B cell (primary cell): Measurements from ENCODE around the gene FHIP1B. TPM values are rescaled to one million over a fixed set of nuclear protein-coding genes. Genes with fewer than 3 reads are reported as not detected.

Experiments used
- ATAC-seq: fragments of 200-7000 bp; cut with Tn5 transposase; one replicate; pipeline ENCODE4 v1.10.0; 2021; ENCODE audit warnings: low read depth, mild to moderate bottlenecking, moderate number of reproducible peaks, moderate library complexity
- CTCF ChIA-PET: fragments of 350-600 bp; sonication (Branson Sonifier 250); formaldehyde crosslinking; loops from one replicate; lab custom pipeline; 2021; ENCODE audit warnings: antibody characterized with exemption, inconsistent platforms; lab: Charles Lee
- POLR2A ChIA-PET: fragments of 350-600 bp; sonication (Branson Sonifier 250); formaldehyde crosslinking; loops from one replicate; lab custom pipeline; 2021; ENCODE audit warnings: antibody characterized with exemption; lab: Charles Lee
- DNase-seq: peaks from one replicate; pipeline ENCODE4 v3.0.0; 2013
- H2AFZ ChIP-seq: 2 replicates; pipeline ENCODE4 v1.6.1; 2012; ENCODE audit warnings: mild to moderate bottlenecking, low read depth, low read length; ENCODE audit not compliant: insufficient read depth, poor library complexity, severe bottlenecking
- H3K27ac ChIP-seq, 2 donors: 1 replicate in 1 of 2; 2 replicates in 1 of 2; pipeline ENCODE4 v1.5.1; 2012 to 2013; ENCODE audit warnings: low read length in 2 of 2, mild to moderate bottlenecking in 2 of 2, moderate library complexity in 1 of 2
- H3K27me3 ChIP-seq, 4 experiments: fragments of 200-600 bp in 1 of 4; sonication (generic) in 1 of 4; replicated peaks in 1 of 4; 1 replicate in 2 of 4; 2 replicates in 2 of 4; pipeline versions ENCODE4 v1.6.1 to v1.7.0; 2013 to 2016; ENCODE audit warnings: low read length in 3 of 4, mild to moderate bottlenecking in 2 of 4, mixed read lengths in 1 of 4, moderate library complexity in 1 of 4; ENCODE audit not compliant: insufficient read depth in 4 of 4, control insufficient read depth in 3 of 4; ENCODE audit errors: control extremely low read depth in 1 of 4
- H3K36me3 ChIP-seq, 2 experiments: replicated peaks in 1 of 2; 1 replicate in 1 of 2; 2 replicates in 1 of 2; pipeline versions ENCODE4 v1.6.1 to v1.7.1; 2013; ENCODE audit warnings: low read length in 1 of 2; ENCODE audit not compliant: insufficient read depth in 2 of 2, control insufficient read depth in 1 of 2; ENCODE audit errors: control extremely low read depth in 1 of 2, extremely low read depth in 1 of 2
- H3K4me1 ChIP-seq, 2 donors: fragments of 200-600 bp in 1 of 2; sonication (generic) in 1 of 2; 1 replicate in 1 of 2; 2 replicates in 1 of 2; pipeline versions ENCODE4 v1.5.1 to v1.6.1; 2013 to 2017; ENCODE audit warnings: low read length in 2 of 2; ENCODE audit not compliant: control insufficient read depth in 2 of 2, insufficient read depth in 2 of 2
- H3K4me2 ChIP-seq: replicated peaks from 2 replicates; pipeline ENCODE3; 2012; ENCODE audit warnings: mild to moderate bottlenecking, low read depth, low read length; ENCODE audit not compliant: poor library complexity, severe bottlenecking
- H3K4me3 ChIP-seq, 5 experiments: fragments of 200-600 bp in 1 of 5; sonication (generic) in 1 of 5; 1 replicate in 3 of 5; 2 replicates in 2 of 5; pipeline versions ENCODE4 v1.5.1 to v1.7.0; 2011 to 2016; ENCODE audit warnings: low read length in 4 of 5, mild to moderate bottlenecking in 4 of 5, low read depth in 2 of 5, control low read depth in 1 of 5, moderate library complexity in 1 of 5; ENCODE audit not compliant: insufficient read depth in 1 of 5; ENCODE audit errors: control extremely low read depth in 1 of 5, extremely low read depth in 1 of 5
- H3K79me2 ChIP-seq: fragments of 200-600 bp; sonication (generic); one replicate; pipeline ENCODE4 v1.6.0; 2016; ENCODE audit warnings: low read length; ENCODE audit not compliant: control insufficient read depth, insufficient read depth
- H3K9ac ChIP-seq: fragments of 200-600 bp; sonication (generic); 2 replicates; pipeline ENCODE4 v1.6.1; 2017; ENCODE audit warnings: mild to moderate bottlenecking, low read length, moderate library complexity
- H3K9me3 ChIP-seq, 3 donors: one replicate each; pipeline versions ENCODE4 v1.6.1 to v1.7.1; 2013; ENCODE audit warnings: low read length in 2 of 3; ENCODE audit not compliant: control insufficient read depth in 2 of 3, insufficient read depth in 1 of 3; ENCODE audit errors: control extremely low read depth in 1 of 3
- H4K20me1 ChIP-seq: 2 replicates; pipeline ENCODE4 v1.6.0; 2012; ENCODE audit warnings: mild to moderate bottlenecking, low read length; ENCODE audit not compliant: insufficient read depth, control insufficient read depth, poor library complexity, severe bottlenecking
- H3K27ac Mint-ChIP-seq: one replicate; pipeline ENCODE4 v1.8.0; 2021; ENCODE audit warnings: mixed read lengths
- H3K27me3 Mint-ChIP-seq: one replicate; pipeline ENCODE4 v1.8.0; 2021; ENCODE audit warnings: mixed read lengths
- H3K4me1 Mint-ChIP-seq: one replicate; pipeline ENCODE4 v1.8.0; 2021; ENCODE audit warnings: mixed read lengths
- H3K4me3 Mint-ChIP-seq: one replicate; pipeline ENCODE4 v1.8.0; 2021; ENCODE audit warnings: mixed read lengths
- H3K9me3 Mint-ChIP-seq: one replicate; pipeline ENCODE4 v1.8.0; 2022; ENCODE audit warnings: mixed read lengths; ENCODE audit not compliant: insufficient read depth
- EZH2 ChIP-seq: IDR thresholded peaks from 2 replicates; pipeline ENCODE4 v1.6.1; 2012; ENCODE audit warnings: borderline replicate concordance, low read depth, mild to moderate bottlenecking, moderate library complexity, low read length; ENCODE audit not compliant: insufficient read depth, poor library complexity, severe bottlenecking
- WGBS: methylation state at CpG from one replicate; pipeline ENCODE4 v1.1.5; 2013; ENCODE audit warnings: missing lambda C conversion rate; ENCODE audit not compliant: insufficient coverage; 5-methylcytosine and 5-hydroxymethylcytosine counted together
- intact Hi-C: fragments of 100-400 bp; cut with micrococcal nuclease; formaldehyde crosslinking; loops from one replicate; pipeline ENCODE4 v1.10.0; 2022
- polyA plus RNA-seq: library from polyadenylated mRNA; depleted of rRNA; stranded (reverse); fragments of >200 nt; gene quantifications from 2 replicates; pipeline ENCODE4 v1.2.3, GENCODE V29; 2012
- total RNA-seq, 2 donors: library from RNA; stranded (reverse); fragments of 120-200 nt in 1 of 2; gene quantifications; 1 replicate in 1 of 2; 2 replicates in 1 of 2; pipeline versions ENCODE4 v1.2.3 to v1.2.4, GENCODE V29; 2013 to 2022
- TF ChIP-seq, protein P1 (sequence below): fragments of 200-600 bp; IDR thresholded peaks from one replicate; pipeline ENCODE4 v1.8.0; 2022; ENCODE audit warnings: antibody characterized with exemption, mild to moderate bottlenecking

The FHIP1B gene
- total and polyA plus RNA-seq, 2 donors (not counting 1 experiment from before 2014, with no cell fraction given), result 37.1 to 44.1 TPM

DNA sequence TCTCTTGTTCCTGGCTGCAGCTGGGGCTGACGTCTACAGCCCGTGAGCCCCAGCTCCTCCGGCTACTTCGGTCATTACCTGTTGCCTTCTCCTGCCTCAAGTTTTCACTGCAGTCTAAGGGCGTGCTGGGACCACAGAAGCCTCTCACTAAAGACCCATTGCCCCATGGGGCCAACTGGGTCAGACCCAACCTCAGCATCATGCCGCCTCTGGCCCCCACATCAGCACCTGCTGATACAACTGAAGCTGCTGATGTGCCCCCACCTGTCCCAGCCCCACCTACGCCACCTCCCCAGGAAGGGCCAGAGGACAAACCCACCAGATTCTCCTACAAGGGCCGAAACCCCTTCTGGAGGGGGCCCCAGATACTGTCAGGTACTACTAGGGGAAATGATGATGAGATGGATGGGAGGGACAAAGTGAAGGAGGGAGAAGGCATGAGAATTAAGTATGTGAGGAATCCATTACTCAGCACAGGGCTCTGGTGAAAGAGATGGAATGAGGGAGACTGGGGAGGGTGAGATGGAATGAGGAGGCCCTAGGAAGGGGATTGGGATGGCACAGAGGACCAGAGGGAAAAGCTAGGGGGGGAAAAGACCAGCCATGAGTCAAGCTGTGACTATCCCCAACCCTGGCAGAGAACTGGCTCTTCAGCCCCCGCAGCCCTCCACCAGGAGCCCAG lies 24.0 kb downstream of the FHIP1B start:
- 98% methylated on average over 8 of the region's 9 CpGs for WGBS
- Mint-ChIP-seq H3K4me3 (no peak overlapping the region), H3K27me3 (no peaks in the 10 kb centered on the region), H3K4me1 (no peaks in the 10 kb centered on the region), H3K9me3 (no peaks in the 10 kb centered on the region), H3K27ac (no peak overlapping the region)
- DNase-seq (no peak), ATAC-seq (no peak)
- ChIA-PET POLR2A (no interaction called here), CTCF (no interaction called here)
- H3K4me3 ChIP-seq, result no peak overlapping the region
- intact Hi-C loops, result no loop called here
- H3K27ac ChIP-seq, result no peak overlapping the region
- no peaks in the 10 kb centered on the region for H3K9me3 ChIP-seq
- no peak overlapping the region for H3K4me2 ChIP-seq
- H3K27me3 ChIP-seq, result no peaks in the 10 kb centered on the region
- H2AFZ ChIP-seq, result no peak overlapping the region
- no peaks in the 10 kb centered on the region for H3K4me1 ChIP-seq
- no peak overlapping the region for H3K9ac ChIP-seq
- no peaks in the 10 kb centered on the region for H4K20me1 ChIP-seq
- H3K79me2 ChIP-seq, result no peaks in the 10 kb centered on the region
- TF ChIP-seq EZH2, result no peak
- TF ChIP-seq, protein P1, sequence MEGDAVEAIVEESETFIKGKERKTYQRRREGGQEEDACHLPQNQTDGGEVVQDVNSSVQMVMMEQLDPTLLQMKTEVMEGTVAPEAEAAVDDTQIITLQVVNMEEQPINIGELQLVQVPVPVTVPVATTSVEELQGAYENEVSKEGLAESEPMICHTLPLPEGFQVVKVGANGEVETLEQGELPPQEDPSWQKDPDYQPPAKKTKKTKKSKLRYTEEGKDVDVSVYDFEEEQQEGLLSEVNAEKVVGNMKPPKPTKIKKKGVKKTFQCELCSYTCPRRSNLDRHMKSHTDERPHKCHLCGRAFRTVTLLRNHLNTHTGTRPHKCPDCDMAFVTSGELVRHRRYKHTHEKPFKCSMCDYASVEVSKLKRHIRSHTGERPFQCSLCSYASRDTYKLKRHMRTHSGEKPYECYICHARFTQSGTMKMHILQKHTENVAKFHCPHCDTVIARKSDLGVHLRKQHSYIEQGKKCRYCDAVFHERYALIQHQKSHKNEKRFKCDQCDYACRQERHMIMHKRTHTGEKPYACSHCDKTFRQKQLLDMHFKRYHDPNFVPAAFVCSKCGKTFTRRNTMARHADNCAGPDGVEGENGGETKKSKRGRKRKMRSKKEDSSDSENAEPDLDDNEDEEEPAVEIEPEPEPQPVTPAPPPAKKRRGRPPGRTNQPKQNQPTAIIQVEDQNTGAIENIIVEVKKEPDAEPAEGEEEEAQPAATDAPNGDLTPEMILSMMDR, result no peak
- H3K36me3 ChIP-seq, result peaks cover 0 to 36% of the 10 kb centered on the region in 2 experiments

DNA sequence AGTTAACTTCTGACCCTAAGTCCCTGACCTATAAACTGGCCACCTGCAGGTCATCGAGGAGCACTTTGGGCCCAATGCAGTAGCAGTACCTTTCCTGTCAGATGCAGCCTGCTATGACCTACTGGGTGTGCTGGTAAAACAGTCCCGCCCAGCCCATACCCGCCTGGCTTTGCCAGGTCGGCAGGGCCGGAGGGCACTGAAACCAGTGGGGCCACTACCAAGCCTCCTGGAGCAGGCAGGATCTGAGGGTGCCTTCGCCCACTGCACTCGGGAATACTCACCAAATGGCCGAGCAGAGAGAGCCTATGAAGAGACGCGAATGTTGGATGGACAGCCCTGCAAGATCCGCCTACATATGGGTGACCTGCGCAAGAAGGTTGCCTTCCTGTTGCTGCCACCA lies 24.6 kb downstream of the FHIP1B start:
- no peaks in the 10 kb centered on the region for H3K79me2 ChIP-seq
- no peak overlapping the region for H3K27ac ChIP-seq
- no peak for ATAC-seq
- Mint-ChIP-seq H3K9me3 (no peaks in the 10 kb centered on the region), H3K27ac (no peak overlapping the region), H3K27me3 (no peaks in the 10 kb centered on the region), H3K4me3 (no peak overlapping the region), H3K4me1 (no peaks in the 10 kb centered on the region)
- H4K20me1 ChIP-seq, result no peaks in the 10 kb centered on the region
- no peak overlapping the region for H3K4me3 ChIP-seq
- DNase-seq, result no peak
- no peaks in the 10 kb centered on the region for H3K27me3 ChIP-seq
- H3K4me2 ChIP-seq, result no peak overlapping the region
- no peak overlapping the region for H3K9ac ChIP-seq
- H3K36me3 ChIP-seq, result peaks cover 0 to 35% of the 10 kb centered on the region in 2 experiments
- CTCF ChIA-PET, result no interaction called here
- intact Hi-C loops, result no loop called here
- H2AFZ ChIP-seq, result no peak overlapping the region
- POLR2A ChIA-PET, result no interaction called here
- no peaks in the 10 kb centered on the region for H3K9me3 ChIP-seq
- WGBS, result over 99% methylated on average over 12 of the region's 12 CpGs
- TF ChIP-seq, protein P1, result no peak
- TF ChIP-seq EZH2, result no peak
- no peaks in the 10 kb centered on the region for H3K4me1 ChIP-seq
